ENCODE data around the gene FAM184A. TPM values are rescaled to one million over a fixed set of nuclear protein-coding genes. Genes with fewer than 3 reads are reported as not detected.

The FAM184A gene
- total and polyA plus RNA-seq, 2 of the 13 experiments (the other 11 are each of a cell fraction or from before 2014, with no cell fraction given), result 7.0 to 18.0 TPM

GRCh38 chr6:119083007-119083406 is 4.5 kb upstream of the FAM184A start:
- Histone ChIP-seq H4K20me1 (ENCODE audit: insufficient read depth, low read length) (no peaks in the 10 kb centered on the region), H3K4me2 (ENCODE audit: low read depth, low read length) (no peak overlapping the region), H3K36me3 (replicated peaks in 1 of 2; ENCODE audit: control insufficient read depth in 1 of 2, insufficient read depth in 2 of 2, low read length in 2 of 2) (no peaks in the 10 kb centered on the region), H3K9me3 (ENCODE audit: low read length) (peaks cover 30% of the 10 kb centered on the region), H3K4me3 (replicated peaks in 1 of 3; ENCODE audit: insufficient read depth in 1 of 3, low read depth in 2 of 3, low read length in 3 of 3) (no peak overlapping the region), H2AFZ (ENCODE audit: low read length) (no peak overlapping the region), H3K9ac (ENCODE audit: insufficient read depth, low read depth, low read length) (no peak overlapping the region), H3K27ac (ENCODE audit: extremely low read length, insufficient read depth, low read length) (no peak overlapping the region), H3K4me1 (ENCODE audit: insufficient read depth, low read length) (peaks cover 12% of the 10 kb centered on the region), H3K27me3 (ENCODE audit: control insufficient read depth in 1 of 2, insufficient read depth in 2 of 2, low read length in 2 of 2) (peaks cover 0 to 23% of the 10 kb centered on the region in 2 experiments; a peak in 4 of 5 replicates), H3K79me2 (ENCODE audit: insufficient read depth, low read length) (no peaks in the 10 kb centered on the region)
- in situ Hi-C loops (cut with HindIII; ENCODE audit: extremely low pct_ligation_motif_present, low pct_unique_long_range_greater_than_20kb), result no loop called here
- ChIA-PET POLR2A (no interaction called here), CTCF (ENCODE audit: low intra/inter-chr PET ratio, low total read pairs) (no interaction called here)
- intact Hi-C loops (cut with micrococcal nuclease; ENCODE audit: unreplicated experiment), result no loop called here
- ATAC-seq (no peak), DNase-seq (ENCODE audit: low spot score) (no peak), FAIRE-seq (no peak)
- no TSS peak for BruUV-seq (replicated peaks)
- 56% methylated on average over 5 of the region's 5 CpGs for WGBS (ENCODE audit: low lambda C conversion rate)
- TF ChIP-seq HDAC2 (CRISPR knock-in tag; IDR thresholded peaks at IDR 0.05) (no peak), ZFP36 (IDR thresholded peaks at IDR 0.05; ENCODE audit: borderline replicate concordance, low read depth, low read length, partially characterized antibody) (peak; percentile 82), SETDB1 (CRISPR knock-in tag; IDR thresholded peaks at IDR 0.05; ENCODE audit: borderline replicate concordance) (0 out of 2 replicates have a peak, but pooled peaks have one; percentile 36)

GRCh38 chr6:119079283-119079809 is 882 bp upstream of the FAM184A start:
- DNase-seq (ENCODE audit: low spot score) (no peak), FAIRE-seq (no peak), ATAC-seq (no peak)
- intact Hi-C loops (cut with micrococcal nuclease; ENCODE audit: unreplicated experiment) (no loop called here), in situ Hi-C loops (cut with HindIII; ENCODE audit: extremely low pct_ligation_motif_present, low pct_unique_long_range_greater_than_20kb) (no loop called here)
- Histone ChIP-seq H3K27ac (ENCODE audit: extremely low read length, insufficient read depth, low read length) (no peak overlapping the region), H2AFZ (ENCODE audit: low read length) (no peak overlapping the region), H3K9me3 (ENCODE audit: low read length) (peaks cover 21% of the 10 kb centered on the region), H4K20me1 (ENCODE audit: insufficient read depth, low read length) (no peaks in the 10 kb centered on the region), H3K4me2 (ENCODE audit: low read depth, low read length) (peak overlapping the region; percentile 99), H3K9ac (ENCODE audit: insufficient read depth, low read depth, low read length) (peak overlapping the region; percentile 58), H3K4me1 (ENCODE audit: insufficient read depth, low read length) (peaks cover 33% of the 10 kb centered on the region), H3K79me2 (ENCODE audit: insufficient read depth, low read length) (no peaks in the 10 kb centered on the region), H3K27me3 (ENCODE audit: control insufficient read depth in 1 of 2, insufficient read depth in 2 of 2, low read length in 2 of 2) (peaks cover 0 to 19% of the 10 kb centered on the region in 2 experiments; a peak in 4 of 5 replicates), H3K4me3 (replicated peaks in 1 of 3; ENCODE audit: insufficient read depth in 1 of 3, low read depth in 2 of 3, low read length in 3 of 3) (peak overlapping the region; percentile 60 to 83 (median 78)), H3K36me3 (replicated peaks in 1 of 2; ENCODE audit: control insufficient read depth in 1 of 2, insufficient read depth in 2 of 2, low read length in 2 of 2) (no peaks in the 10 kb centered on the region)
- CTCF ChIA-PET (ENCODE audit: low intra/inter-chr PET ratio, low total read pairs), result interaction anchor here (1.4 to 1.5 kb wide), 2 partner anchors 116 to 185 kb away, joined by 5 read pairs; partner anchors contain the start of gene ASF1A
- POLR2A ChIA-PET, result no interaction called here
- WGBS (ENCODE audit: low lambda C conversion rate), result 8% methylated on average over 9 of the region's 9 CpGs
- no TSS peak for BruUV-seq (replicated peaks)
- TF ChIP-seq ZSCAN21 (CRISPR knock-in tag; IDR thresholded peaks at IDR 0.05; ENCODE audit: borderline replicate concordance), result no peak
- TF ChIP-seq ZNF883 (CRISPR knock-in tag; IDR thresholded peaks at IDR 0.05; ENCODE audit: not compliant biosample characterization), result no peak
- TF ChIP-seq ZNF543 (CRISPR knock-in tag; IDR thresholded peaks at IDR 0.05), result no peak
- TF ChIP-seq ZNF777 (CRISPR knock-in tag; IDR thresholded peaks at IDR 0.05), result no peak
- no peak for TF ChIP-seq PRPF4 (IDR thresholded peaks at IDR 0.05; ENCODE audit: low read depth, low read length, poor library complexity, severe bottlenecking)
- TF ChIP-seq ZNF776 (CRISPR knock-in tag; IDR thresholded peaks at IDR 0.05), result no peak
- TF ChIP-seq ZNF660 (CRISPR knock-in tag; IDR thresholded peaks at IDR 0.05; ENCODE audit: borderline replicate concordance, low read depth), result no peak
- 0 out of 2 replicates have a peak, but pooled peaks have one; percentile 6 for TF ChIP-seq YEATS2 (CRISPR knock-in tag; IDR thresholded peaks at IDR 0.05; ENCODE audit: borderline replicate concordance)
- no peak for TF ChIP-seq ZNF224 (CRISPR knock-in tag; IDR thresholded peaks at IDR 0.05)
- TF ChIP-seq ZNF350 (CRISPR knock-in tag; IDR thresholded peaks at IDR 0.05; ENCODE audit: borderline replicate concordance, low read depth), result no peak
- TF ChIP-seq SP2 (CRISPR knock-in tag; IDR thresholded peaks at IDR 0.05), result no peak
- no peak for TF ChIP-seq SOX6 (IDR thresholded peaks at IDR 0.05)
- TF ChIP-seq SOX6 (CRISPR knock-in tag; IDR thresholded peaks at IDR 0.05), result no peak
- TF ChIP-seq SMARCE1 (IDR thresholded peaks at IDR 0.05; ENCODE audit: borderline replicate concordance), result no peak
- no peak for TF ChIP-seq ZFP1 (CRISPR knock-in tag; IDR thresholded peaks at IDR 0.05)
- TF ChIP-seq DMAP1 (CRISPR knock-in tag; IDR thresholded peaks at IDR 0.05), result no peak
- TF ChIP-seq MTF1 (CRISPR knock-in tag; IDR thresholded peaks at IDR 0.05), result no peak
- no peak for TF ChIP-seq ZSCAN30 (CRISPR knock-in tag; IDR thresholded peaks at IDR 0.05)
- TF ChIP-seq RARG (CRISPR knock-in tag; IDR thresholded peaks at IDR 0.05; ENCODE audit: low read depth), result no peak
- TF ChIP-seq ZNF788 (CRISPR knock-in tag; IDR thresholded peaks at IDR 0.05; ENCODE audit: borderline replicate concordance), result 0 out of 2 replicates have a peak, but pooled peaks have one; percentile 1
